K562 (cell line): Measurements from ENCODE around the gene POLR3GL. TPM values are rescaled to one million over a fixed set of nuclear protein-coding genes. Genes with fewer than 3 reads are reported as not detected.

ENCODE experiments used
- ATF1 ChIP-seq, 2 experiments: fragments of 450-650 bp in 1 of 2; IDR thresholded peaks; 2 replicates each; pipeline ENCODE4 v1.6.1; 2016; ENCODE audit warnings: missing compliant biosample characterization in 1 of 2, missing genetic modification characterization in 1 of 2
- BRD9 ChIP-seq: fragments of 450-650 bp; IDR thresholded peaks from 2 replicates; pipeline ENCODE4 v1.6.1; 2018; ENCODE audit warnings: low read depth; ENCODE audit not compliant: partially characterized antibody
- JUNB ChIP-seq: fragments of 450-650 bp; formaldehyde crosslinking; conservative IDR thresholded peaks from 2 replicates; pipeline ENCODE4 v1.4.0; 2020; ENCODE audit warnings: mild to moderate bottlenecking
- KAT8 ChIP-seq: fragments of 450-650 bp; IDR thresholded peaks from 2 replicates; pipeline ENCODE4 v1.6.1; 2016; ENCODE audit warnings: low read depth, mild to moderate bottlenecking
- NFATC3 ChIP-seq: fragments of 450-650 bp; IDR thresholded peaks from 2 replicates; pipeline ENCODE4 v1.6.1; 2017; ENCODE audit warnings: mild to moderate bottlenecking
- PTBP1 ChIP-seq: fragments of 200-400 bp; formaldehyde crosslinking; IDR thresholded peaks from 2 replicates; pipeline ENCODE4 v1.6.1; 2017; ENCODE audit warnings: low read depth, low read length
- ZNF140 ChIP-seq: fragments of 250-450 bp; sonication (Bioruptor Pico); IDR thresholded peaks from 2 replicates; pipeline ENCODE4 v1.8.0; 2021; ENCODE audit warnings: moderate library complexity, mild to moderate bottlenecking, inconsistent platforms
- ZNF23 ChIP-seq: fragments of 250-450 bp; sonication (Bioruptor Pico); IDR thresholded peaks from 2 replicates; pipeline ENCODE4 v1.4.0; 2020; ENCODE audit warnings: mild to moderate bottlenecking
- ZNF324 ChIP-seq: fragments of 250-450 bp; sonication (Bioruptor Pico); IDR thresholded peaks from 2 replicates; pipeline ENCODE4 v1.4.0; 2020; ENCODE audit warnings: mild to moderate bottlenecking
- ZNF384 ChIP-seq: IDR thresholded peaks from 2 replicates; pipeline ENCODE4 v1.6.1; 2012; ENCODE audit warnings: low read depth, low read length, improper control_type of control experiment
- polyA plus RNA-seq, 8 experiments: library from polyadenylated mRNA; depleted of rRNA in 4 of 8; stranded (reverse) in 5 of 8; unstranded in 3 of 8; fragments of >200 nt; fragmentation: Nextera tagmentation in 2 of 8; fragmentation: Illumina TruSeq in 1 of 8; extraction: Ambion mirVana in 2 of 8; extraction: Trizol in 1 of 8; gene quantifications; 2 replicates each; pipeline versions ENCODE4 v1.2.1 to v1.2.3, GENCODE V29; 2011 to 2014; ENCODE audit warnings: inconsistent platforms in 1 of 8, missing spikeins in 1 of 8
- total RNA-seq, 7 experiments: library from RNA; depleted of rRNA in 6 of 7; stranded (reverse); fragments of >200 nt in 6 of 7; fragmentation: Illumina TruSeq in 2 of 7; extraction: Trizol in 2 of 7; gene quantifications; 2 replicates each; pipeline versions ENCODE4 v1.2.1 to v1.2.3, GENCODE V29; 2011 to 2021; ENCODE audit warnings: low replicate concordance in 1 of 7
- TF ChIP-seq, protein P1 (sequence below): sonication (generic); formaldehyde crosslinking; IDR thresholded peaks from 2 replicates; pipeline ENCODE4 v1.8.0; 2023; ENCODE audit warnings: missing genetic modification reagents, mild to moderate bottlenecking, borderline replicate concordance
- TF ChIP-seq, protein P2 (sequence below): fragments of 250-450 bp; sonication (Bioruptor Pico); IDR thresholded peaks from 2 replicates; pipeline ENCODE4 v1.5.0; 2022; ENCODE audit warnings: mild to moderate bottlenecking
- TF ChIP-seq, protein P3 (sequence below): sonication (generic); formaldehyde crosslinking; IDR thresholded peaks from 2 replicates; pipeline ENCODE4 v1.8.0; 2022; ENCODE audit warnings: missing genetic modification reagents, mild to moderate bottlenecking, borderline replicate concordance
- TF ChIP-seq, protein P4 (sequence below): IDR thresholded peaks from 2 replicates; pipeline ENCODE4 v1.6.1; 2012; ENCODE audit warnings: low read depth, low read length, improper control_type of control experiment, borderline replicate concordance
- TF ChIP-seq, protein P5 (sequence below): fragments of 450-650 bp; IDR thresholded peaks from one replicate; pipeline ENCODE4 v1.6.1; 2018; ENCODE audit warnings: mild to moderate bottlenecking, moderate library complexity; ENCODE audit not compliant: partially characterized antibody

The POLR3GL gene
- total and polyA plus RNA-seq, 9 of the 15 experiments (the other 6 are each of a cell fraction or from before 2014, with no cell fraction given), result 14.6 to 48.4 (median 38.2) TPM

DNA sequence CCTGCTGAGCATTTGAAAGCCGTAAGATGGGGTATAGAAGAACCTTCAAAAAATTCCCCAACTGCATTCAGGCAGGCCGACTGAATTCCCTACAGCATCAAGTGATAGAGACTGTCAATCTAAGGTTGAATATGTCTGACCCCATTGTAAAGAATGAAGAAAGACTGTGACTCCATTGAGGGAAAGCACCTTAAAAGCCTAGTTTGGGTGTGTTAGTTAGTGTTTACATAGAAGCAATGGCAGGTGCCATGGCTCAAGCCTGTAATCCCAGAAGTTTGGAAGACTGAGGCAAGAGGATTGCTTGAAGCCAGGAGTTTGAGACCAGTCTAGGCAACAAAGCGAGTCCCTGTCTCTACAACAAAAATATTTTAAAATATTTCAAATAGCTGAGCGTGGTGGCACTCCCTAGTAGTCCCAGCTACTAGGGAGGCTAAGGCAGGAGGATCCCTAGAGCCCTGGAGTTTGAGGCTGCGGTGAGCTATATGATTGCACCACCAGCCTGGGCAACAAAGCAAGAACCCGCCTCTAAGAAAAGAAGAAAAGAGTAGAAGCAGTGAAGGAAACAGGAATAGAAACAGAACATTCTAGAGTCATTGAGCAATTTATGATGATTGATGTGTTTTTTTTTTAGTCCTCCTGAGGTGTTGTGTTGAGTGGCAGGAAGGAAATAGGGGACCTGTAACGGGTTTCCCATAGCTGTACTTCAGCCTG lies 15.4 kb downstream of the POLR3GL start (continued):
- TF ChIP-seq, protein P1, sequence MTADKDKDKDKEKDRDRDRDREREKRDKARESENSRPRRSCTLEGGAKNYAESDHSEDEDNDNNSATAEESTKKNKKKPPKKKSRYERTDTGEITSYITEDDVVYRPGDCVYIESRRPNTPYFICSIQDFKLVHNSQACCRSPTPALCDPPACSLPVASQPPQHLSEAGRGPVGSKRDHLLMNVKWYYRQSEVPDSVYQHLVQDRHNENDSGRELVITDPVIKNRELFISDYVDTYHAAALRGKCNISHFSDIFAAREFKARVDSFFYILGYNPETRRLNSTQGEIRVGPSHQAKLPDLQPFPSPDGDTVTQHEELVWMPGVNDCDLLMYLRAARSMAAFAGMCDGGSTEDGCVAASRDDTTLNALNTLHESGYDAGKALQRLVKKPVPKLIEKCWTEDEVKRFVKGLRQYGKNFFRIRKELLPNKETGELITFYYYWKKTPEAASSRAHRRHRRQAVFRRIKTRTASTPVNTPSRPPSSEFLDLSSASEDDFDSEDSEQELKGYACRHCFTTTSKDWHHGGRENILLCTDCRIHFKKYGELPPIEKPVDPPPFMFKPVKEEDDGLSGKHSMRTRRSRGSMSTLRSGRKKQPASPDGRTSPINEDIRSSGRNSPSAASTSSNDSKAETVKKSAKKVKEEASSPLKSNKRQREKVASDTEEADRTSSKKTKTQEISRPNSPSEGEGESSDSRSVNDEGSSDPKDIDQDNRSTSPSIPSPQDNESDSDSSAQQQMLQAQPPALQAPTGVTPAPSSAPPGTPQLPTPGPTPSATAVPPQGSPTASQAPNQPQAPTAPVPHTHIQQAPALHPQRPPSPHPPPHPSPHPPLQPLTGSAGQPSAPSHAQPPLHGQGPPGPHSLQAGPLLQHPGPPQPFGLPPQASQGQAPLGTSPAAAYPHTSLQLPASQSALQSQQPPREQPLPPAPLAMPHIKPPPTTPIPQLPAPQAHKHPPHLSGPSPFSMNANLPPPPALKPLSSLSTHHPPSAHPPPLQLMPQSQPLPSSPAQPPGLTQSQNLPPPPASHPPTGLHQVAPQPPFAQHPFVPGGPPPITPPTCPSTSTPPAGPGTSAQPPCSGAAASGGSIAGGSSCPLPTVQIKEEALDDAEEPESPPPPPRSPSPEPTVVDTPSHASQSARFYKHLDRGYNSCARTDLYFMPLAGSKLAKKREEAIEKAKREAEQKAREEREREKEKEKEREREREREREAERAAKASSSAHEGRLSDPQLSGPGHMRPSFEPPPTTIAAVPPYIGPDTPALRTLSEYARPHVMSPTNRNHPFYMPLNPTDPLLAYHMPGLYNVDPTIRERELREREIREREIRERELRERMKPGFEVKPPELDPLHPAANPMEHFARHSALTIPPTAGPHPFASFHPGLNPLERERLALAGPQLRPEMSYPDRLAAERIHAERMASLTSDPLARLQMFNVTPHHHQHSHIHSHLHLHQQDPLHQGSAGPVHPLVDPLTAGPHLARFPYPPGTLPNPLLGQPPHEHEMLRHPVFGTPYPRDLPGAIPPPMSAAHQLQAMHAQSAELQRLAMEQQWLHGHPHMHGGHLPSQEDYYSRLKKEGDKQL (CRISPR knock-in tag), result no peak
- no peak for TF ChIP-seq ZNF23 (CRISPR knock-in tag)
- no peak for TF ChIP-seq NFATC3
- no peak for TF ChIP-seq ZNF324 (CRISPR knock-in tag)
- TF ChIP-seq ZNF140 (CRISPR knock-in tag), result 0 out of 2 replicates have a peak, but pooled peaks have one; percentile 17
- TF ChIP-seq, protein P2, sequence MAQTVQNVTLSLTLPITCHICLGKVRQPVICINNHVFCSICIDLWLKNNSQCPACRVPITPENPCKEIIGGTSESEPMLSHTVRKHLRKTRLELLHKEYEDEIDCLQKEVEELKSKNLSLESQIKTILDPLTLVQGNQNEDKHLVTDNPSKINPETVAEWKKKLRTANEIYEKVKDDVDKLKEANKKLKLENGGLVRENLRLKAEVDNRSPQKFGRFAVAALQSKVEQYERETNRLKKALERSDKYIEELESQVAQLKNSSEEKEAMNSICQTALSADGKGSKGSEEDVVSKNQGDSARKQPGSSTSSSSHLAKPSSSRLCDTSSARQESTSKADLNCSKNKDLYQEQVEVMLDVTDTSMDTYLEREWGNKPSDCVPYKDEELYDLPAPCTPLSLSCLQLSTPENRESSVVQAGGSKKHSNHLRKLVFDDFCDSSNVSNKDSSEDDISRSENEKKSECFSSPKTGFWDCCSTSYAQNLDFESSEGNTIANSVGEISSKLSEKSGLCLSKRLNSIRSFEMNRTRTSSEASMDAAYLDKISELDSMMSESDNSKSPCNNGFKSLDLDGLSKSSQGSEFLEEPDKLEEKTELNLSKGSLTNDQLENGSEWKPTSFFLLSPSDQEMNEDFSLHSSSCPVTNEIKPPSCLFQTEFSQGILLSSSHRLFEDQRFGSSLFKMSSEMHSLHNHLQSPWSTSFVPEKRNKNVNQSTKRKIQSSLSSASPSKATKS (CRISPR knock-in tag), result no peak
- no peak for TF ChIP-seq JUNB (CRISPR knock-in tag)
- TF ChIP-seq, protein P3, sequence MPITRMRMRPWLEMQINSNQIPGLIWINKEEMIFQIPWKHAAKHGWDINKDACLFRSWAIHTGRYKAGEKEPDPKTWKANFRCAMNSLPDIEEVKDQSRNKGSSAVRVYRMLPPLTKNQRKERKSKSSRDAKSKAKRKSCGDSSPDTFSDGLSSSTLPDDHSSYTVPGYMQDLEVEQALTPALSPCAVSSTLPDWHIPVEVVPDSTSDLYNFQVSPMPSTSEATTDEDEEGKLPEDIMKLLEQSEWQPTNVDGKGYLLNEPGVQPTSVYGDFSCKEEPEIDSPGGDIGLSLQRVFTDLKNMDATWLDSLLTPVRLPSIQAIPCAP, result no peak
- TF ChIP-seq KAT8, result peak; percentile 12; the same call in 1 of the 2 replicates
- TF ChIP-seq ATF1 (CRISPR knock-in tag; IDR thresholded peaks at IDR 0.05), result no peak
- TF ChIP-seq ATF1 (tag; IDR thresholded peaks at IDR 0.05), result peak; percentile 62
- TF ChIP-seq, protein P4, sequence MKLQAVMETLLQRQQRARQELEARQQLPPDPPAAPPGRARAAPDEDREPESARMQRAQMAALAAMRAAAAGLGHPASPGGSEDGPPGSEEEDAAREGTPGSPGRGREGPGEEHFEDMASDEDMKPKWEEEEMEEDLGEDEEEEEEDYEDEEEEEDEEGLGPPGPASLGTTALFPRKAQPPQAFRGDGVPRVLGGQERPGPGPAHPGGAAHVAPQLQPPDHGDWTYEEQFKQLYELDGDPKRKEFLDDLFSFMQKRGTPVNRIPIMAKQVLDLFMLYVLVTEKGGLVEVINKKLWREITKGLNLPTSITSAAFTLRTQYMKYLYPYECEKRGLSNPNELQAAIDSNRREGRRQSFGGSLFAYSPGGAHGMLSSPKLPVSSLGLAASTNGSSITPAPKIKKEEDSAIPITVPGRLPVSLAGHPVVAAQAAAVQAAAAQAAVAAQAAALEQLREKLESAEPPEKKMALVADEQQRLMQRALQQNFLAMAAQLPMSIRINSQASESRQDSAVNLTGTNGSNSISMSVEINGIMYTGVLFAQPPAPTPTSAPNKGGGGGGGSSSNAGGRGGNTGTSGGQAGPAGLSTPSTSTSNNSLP, result no peak; the same call in 1 of the 2 replicates
- TF ChIP-seq BRD9, result peak; percentile 83
- TF ChIP-seq, protein P5, sequence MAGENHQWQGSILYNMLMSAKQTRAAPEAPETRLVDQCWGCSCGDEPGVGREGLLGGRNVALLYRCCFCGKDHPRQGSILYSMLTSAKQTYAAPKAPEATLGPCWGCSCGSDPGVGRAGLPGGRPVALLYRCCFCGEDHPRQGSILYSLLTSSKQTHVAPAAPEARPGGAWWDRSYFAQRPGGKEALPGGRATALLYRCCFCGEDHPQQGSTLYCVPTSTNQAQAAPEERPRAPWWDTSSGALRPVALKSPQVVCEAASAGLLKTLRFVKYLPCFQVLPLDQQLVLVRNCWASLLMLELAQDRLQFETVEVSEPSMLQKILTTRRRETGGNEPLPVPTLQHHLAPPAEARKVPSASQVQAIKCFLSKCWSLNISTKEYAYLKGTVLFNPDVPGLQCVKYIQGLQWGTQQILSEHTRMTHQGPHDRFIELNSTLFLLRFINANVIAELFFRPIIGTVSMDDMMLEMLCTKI, result no peak
- peak; percentile 46; the same call in 1 of the 2 replicates for TF ChIP-seq ZNF384
- TF ChIP-seq PTBP1, result no peak
